ENCODE data around the gene BZW2. TPM values are rescaled to one million over a fixed set of nuclear protein-coding genes. Genes with fewer than 3 reads are reported as not detected.

The BZW2 gene
- total RNA-seq, 4 donors from 2014 or later, result 43.6 to 82.4 (median 64.8) TPM

GRCh38 chr7:16616122-16616521, 29.9 kb upstream of the BZW2 start:
- H3K9me3 ChIP-seq, result no peaks in the 10 kb centered on the region
- WGBS, 2 donors (ENCODE audit: low coverage in 1 of 2), result 56 to 59% methylated on average over 4 of the region's 4 CpGs
- H3K4me1 ChIP-seq, result no peaks in the 10 kb centered on the region
- H3K36me3 ChIP-seq, result peaks cover 0 to 81% of the 10 kb centered on the region in 2 donors
- H3K27me3 ChIP-seq, result no peaks in the 10 kb centered on the region
- no peak for ATAC-seq
- TF ChIP-seq POLR2A (IDR thresholded peaks at IDR 0.05) (no peak), CTCF (IDR thresholded peaks at IDR 0.05) (no peak), EP300 (IDR thresholded peaks at IDR 0.05) (no peak), POLR2AphosphoS5 (IDR thresholded peaks at IDR 0.05) (no peak)
- no peak overlapping the region for H3K27ac ChIP-seq
- H3K4me3 ChIP-seq, result no peak overlapping the region

GRCh38 chr7:16616542-16616941, 29.4 kb upstream of the BZW2 start:
- Histone ChIP-seq H3K4me1 (no peaks in the 10 kb centered on the region), H3K36me3 (peaks cover 0 to 83% of the 10 kb centered on the region in 2 donors), H3K9me3 (no peaks in the 10 kb centered on the region), H3K27ac (no peak overlapping the region), H3K4me3 (no peak overlapping the region), H3K27me3 (no peaks in the 10 kb centered on the region)
- no peak for ATAC-seq
- WGBS, 2 donors (ENCODE audit: low coverage in 1 of 2), result no CpG with 5 or more reads among the region's 18 CpGs
- TF ChIP-seq EP300 (IDR thresholded peaks at IDR 0.05) (no peak), POLR2AphosphoS5 (IDR thresholded peaks at IDR 0.05) (no peak), POLR2A (IDR thresholded peaks at IDR 0.05) (no peak), CTCF (IDR thresholded peaks at IDR 0.05) (no peak)

- Histone ChIP-seq H3K27me3 (no peaks in the 10 kb centered on the region), H3K4me3 (no peak overlapping the region), H3K4me1 (no peaks in the 10 kb centered on the region), H3K27ac (no peak overlapping the region), H3K9me3 (no peaks in the 10 kb centered on the region), H3K36me3 (peaks cover 0 to 90% of the 10 kb centered on the region in 2 donors)
- no peak for TF ChIP-seq CTCF (IDR thresholded peaks at IDR 0.05)
- TF ChIP-seq EP300 (IDR thresholded peaks at IDR 0.05), result no peak
- no peak for TF ChIP-seq POLR2AphosphoS5 (IDR thresholded peaks at IDR 0.05)
- no peak for TF ChIP-seq POLR2A (IDR thresholded peaks at IDR 0.05)
- no peak for ATAC-seq
- 78% methylated on average over 2 of the region's 2 CpGs; no CpG with 5 or more reads in 1 of the 2 donors for WGBS, 2 donors (ENCODE audit: low coverage in 1 of 2)
These were observed 26.0 kb upstream of the BZW2 start for GRCh38 chr7:16619979-16620408.

GRCh38 chr7:16626388-16626787, 19.6 kb upstream of the BZW2 start:
- TF ChIP-seq POLR2A (IDR thresholded peaks at IDR 0.05) (no peak), CTCF (IDR thresholded peaks at IDR 0.05) (no peak), POLR2AphosphoS5 (IDR thresholded peaks at IDR 0.05) (no peak), EP300 (IDR thresholded peaks at IDR 0.05) (no peak)
- no peaks in the 10 kb centered on the region for H3K9me3 ChIP-seq
- no peak for ATAC-seq
- no peaks in the 10 kb centered on the region for H3K4me1 ChIP-seq
- 33 to 69% methylated on average over 1 to 2 of the region's 2 CpGs for WGBS, 2 donors (ENCODE audit: low coverage in 1 of 2)
- no peak overlapping the region for H3K4me3 ChIP-seq
- no peaks in the 10 kb centered on the region for H3K27me3 ChIP-seq
- H3K36me3 ChIP-seq, result peaks cover 0 to 65% of the 10 kb centered on the region in 2 donors
- H3K27ac ChIP-seq, result no peak overlapping the region

GRCh38 chr7:16627236-16627635, 18.7 kb upstream of the BZW2 start:
- no peaks in the 10 kb centered on the region for H3K9me3 ChIP-seq
- no peaks in the 10 kb centered on the region for H3K27me3 ChIP-seq
- H3K27ac ChIP-seq, result no peak overlapping the region
- ATAC-seq, result no peak
- H3K4me1 ChIP-seq, result no peaks in the 10 kb centered on the region
- H3K36me3 ChIP-seq, result peaks cover 0 to 57% of the 10 kb centered on the region in 2 donors
- TF ChIP-seq EP300 (IDR thresholded peaks at IDR 0.05) (no peak), CTCF (IDR thresholded peaks at IDR 0.05) (no peak), POLR2AphosphoS5 (IDR thresholded peaks at IDR 0.05) (no peak), POLR2A (IDR thresholded peaks at IDR 0.05) (no peak)
- 73 to 80% methylated on average over 2 of the region's 2 CpGs for WGBS, 2 donors (ENCODE audit: low coverage in 1 of 2)
- no peak overlapping the region for H3K4me3 ChIP-seq
